NB4 (cell line): ENCODE results near the gene YY2.

Experiments
- POLR2A ChIP-seq: IDR thresholded peaks from 2 replicates; pipeline ENCODE4 v1.6.1; 2011; ENCODE audit warnings: mild to moderate bottlenecking; ENCODE audit not compliant: insufficient read length; ENCODE audit errors: extremely low read depth
- TF ChIP-seq, protein P1 (sequence below): IDR thresholded peaks from one replicate; pipeline ENCODE4 v1.5.1; 2012; ENCODE audit warnings: low read depth, low read length

- TF ChIP-seq, protein P1, sequence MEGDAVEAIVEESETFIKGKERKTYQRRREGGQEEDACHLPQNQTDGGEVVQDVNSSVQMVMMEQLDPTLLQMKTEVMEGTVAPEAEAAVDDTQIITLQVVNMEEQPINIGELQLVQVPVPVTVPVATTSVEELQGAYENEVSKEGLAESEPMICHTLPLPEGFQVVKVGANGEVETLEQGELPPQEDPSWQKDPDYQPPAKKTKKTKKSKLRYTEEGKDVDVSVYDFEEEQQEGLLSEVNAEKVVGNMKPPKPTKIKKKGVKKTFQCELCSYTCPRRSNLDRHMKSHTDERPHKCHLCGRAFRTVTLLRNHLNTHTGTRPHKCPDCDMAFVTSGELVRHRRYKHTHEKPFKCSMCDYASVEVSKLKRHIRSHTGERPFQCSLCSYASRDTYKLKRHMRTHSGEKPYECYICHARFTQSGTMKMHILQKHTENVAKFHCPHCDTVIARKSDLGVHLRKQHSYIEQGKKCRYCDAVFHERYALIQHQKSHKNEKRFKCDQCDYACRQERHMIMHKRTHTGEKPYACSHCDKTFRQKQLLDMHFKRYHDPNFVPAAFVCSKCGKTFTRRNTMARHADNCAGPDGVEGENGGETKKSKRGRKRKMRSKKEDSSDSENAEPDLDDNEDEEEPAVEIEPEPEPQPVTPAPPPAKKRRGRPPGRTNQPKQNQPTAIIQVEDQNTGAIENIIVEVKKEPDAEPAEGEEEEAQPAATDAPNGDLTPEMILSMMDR: no peak
- TF ChIP-seq POLR2A: no peak
Measured at GRCh38 chrX:21816136-21816535, 39.7 kb upstream of the YY2 start.
